Left cardiac atrium (tissue), 4 donors: ENCODE data around the gene CX3CL1. TPM values are rescaled to one million over a fixed set of nuclear protein-coding genes. Genes with fewer than 3 reads are reported as not detected.

ENCODE experiments used
- ATAC-seq, 2 donors: fragments of 200-7000 bp; cut with Tn5 transposase; one replicate each; pipeline ENCODE4 v1.9.1; 2020; ENCODE audit warnings: mild to moderate bottlenecking in 2 of 2, moderate library complexity in 2 of 2
- DNase-seq: peaks from one replicate; pipeline ENCODE4 v3.0.0-alpha.2; 2020
- intact Hi-C, 2 donors: fragments of 100-400 bp; cut with DNase I; formaldehyde crosslinking; loops; one replicate each; pipeline versions ENCODE4 v1.14.1 to v1.15.1; 2022 to 2023
- total RNA-seq, 2 donors: library from RNA; stranded (reverse); fragmentation: NEBNext Ultra II Directional; extraction: Animal tissue kit (Norgen Biotek cat#: 25700); gene quantifications; one replicate each; pipeline ENCODE4 v1.2.1, GENCODE V29; 2021
- donor health status: DM: no; HTN: yes; CAD: no.
- donor health status: DM: no; HTN: yes; CAD: no; lungs with severe emphysema.
- donor health status: DM: yes; HTN: yes; CAD: no.
- donor health status: Dilated cardiomyopathy.

The CX3CL1 gene
- total RNA-seq, 2 donors from 2014 or later: 13.7 to 23.2 TPM

- DNase-seq (no peak), ATAC-seq (peak in 1 of 2 donors; percentile 17)
- intact Hi-C loops: loop anchor here in 1 of 2 donors (10.0 kb wide), 1 partner anchor 75 kb away; no protein-coding TSS in a partner anchor
These were observed 7.3 kb downstream of the CX3CL1 start for GRCh38 chr16:57379579-57379978.

DNA sequence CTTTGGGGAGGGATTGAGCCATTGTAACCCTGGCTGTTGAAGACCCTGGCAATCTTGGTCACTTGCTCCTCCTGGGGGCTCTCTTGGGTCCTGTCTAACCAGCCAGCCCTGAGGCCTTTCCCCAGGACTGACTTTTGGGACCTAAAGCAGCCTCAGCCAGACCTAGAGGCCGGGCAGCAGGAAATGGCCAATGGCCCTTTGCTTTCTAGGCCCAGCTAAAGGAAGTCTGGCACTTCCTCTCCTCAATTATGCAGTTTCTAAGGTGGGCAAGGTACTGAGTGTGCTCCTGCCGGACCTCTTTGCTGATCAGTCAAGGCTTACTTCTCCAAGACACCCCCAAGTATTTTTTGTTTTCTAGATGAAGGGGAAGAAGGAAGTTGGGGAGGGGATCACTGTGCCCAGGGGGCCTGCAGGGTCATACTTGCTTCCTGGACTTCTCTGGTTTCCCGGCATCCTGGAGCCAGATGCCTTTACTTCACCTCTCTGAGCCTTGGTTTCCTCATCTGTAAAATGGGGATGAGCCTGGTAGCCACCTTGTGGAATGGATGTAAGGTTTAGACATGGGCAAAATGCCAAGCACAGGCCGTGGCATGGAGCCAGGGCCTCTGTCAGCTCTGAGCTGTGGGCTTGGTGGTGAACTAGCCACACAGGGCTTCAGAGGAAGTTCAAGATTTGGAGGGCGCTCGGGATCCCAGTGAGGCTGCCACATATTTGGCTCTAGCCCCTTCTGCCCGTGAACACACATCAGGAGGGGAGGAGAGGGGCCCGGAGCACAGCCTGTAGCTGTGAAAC lies 8.6 kb downstream of the CX3CL1 start:
- intact Hi-C loops: no loop called here
- ATAC-seq (no peak), DNase-seq (no peak)

DNA sequence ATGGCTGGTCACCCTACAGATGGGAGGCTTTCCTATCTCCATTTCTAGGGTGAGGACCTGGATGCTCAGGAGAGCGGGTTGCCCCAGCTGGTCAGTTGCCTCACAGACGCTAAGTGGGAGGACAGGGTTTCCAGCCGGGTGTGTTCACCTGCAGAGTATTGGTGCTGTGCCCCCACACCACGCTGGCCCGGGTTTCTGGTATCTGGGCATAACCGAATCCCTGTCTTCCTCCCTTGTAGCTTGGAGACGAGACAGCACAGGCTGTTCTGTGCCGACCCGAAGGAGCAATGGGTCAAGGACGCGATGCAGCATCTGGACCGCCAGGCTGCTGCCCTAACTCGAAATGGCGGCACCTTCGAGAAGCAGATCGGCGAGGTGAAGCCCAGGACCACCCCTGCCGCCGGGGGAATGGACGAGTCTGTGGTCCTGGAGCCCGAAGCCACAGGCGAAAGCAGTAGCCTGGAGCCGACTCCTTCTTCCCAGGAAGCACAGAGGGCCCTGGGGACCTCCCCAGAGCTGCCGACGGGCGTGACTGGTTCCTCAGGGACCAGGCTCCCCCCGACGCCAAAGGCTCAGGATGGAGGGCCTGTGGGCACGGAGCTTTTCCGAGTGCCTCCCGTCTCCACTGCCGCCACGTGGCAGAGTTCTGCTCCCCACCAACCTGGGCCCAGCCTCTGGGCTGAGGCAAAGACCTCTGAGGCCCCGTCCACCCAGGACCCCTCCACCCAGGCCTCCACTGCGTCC lies 9.7 kb downstream of the CX3CL1 start:
- DNase-seq (no peak), ATAC-seq (no peak)
- intact Hi-C loops: no loop called here

- intact Hi-C loops: no loop called here
- DNase-seq (no peak), ATAC-seq (no peak)
These were observed 10.4 kb downstream of the CX3CL1 start for GRCh38 chr16:57382535-57383275.

- intact Hi-C loops: no loop called here
- DNase-seq: no peak
- peak; percentile 51 to 56 for ATAC-seq
These were observed 11.3 kb downstream of the CX3CL1 start for GRCh38 chr16:57383276-57384247.

DNA sequence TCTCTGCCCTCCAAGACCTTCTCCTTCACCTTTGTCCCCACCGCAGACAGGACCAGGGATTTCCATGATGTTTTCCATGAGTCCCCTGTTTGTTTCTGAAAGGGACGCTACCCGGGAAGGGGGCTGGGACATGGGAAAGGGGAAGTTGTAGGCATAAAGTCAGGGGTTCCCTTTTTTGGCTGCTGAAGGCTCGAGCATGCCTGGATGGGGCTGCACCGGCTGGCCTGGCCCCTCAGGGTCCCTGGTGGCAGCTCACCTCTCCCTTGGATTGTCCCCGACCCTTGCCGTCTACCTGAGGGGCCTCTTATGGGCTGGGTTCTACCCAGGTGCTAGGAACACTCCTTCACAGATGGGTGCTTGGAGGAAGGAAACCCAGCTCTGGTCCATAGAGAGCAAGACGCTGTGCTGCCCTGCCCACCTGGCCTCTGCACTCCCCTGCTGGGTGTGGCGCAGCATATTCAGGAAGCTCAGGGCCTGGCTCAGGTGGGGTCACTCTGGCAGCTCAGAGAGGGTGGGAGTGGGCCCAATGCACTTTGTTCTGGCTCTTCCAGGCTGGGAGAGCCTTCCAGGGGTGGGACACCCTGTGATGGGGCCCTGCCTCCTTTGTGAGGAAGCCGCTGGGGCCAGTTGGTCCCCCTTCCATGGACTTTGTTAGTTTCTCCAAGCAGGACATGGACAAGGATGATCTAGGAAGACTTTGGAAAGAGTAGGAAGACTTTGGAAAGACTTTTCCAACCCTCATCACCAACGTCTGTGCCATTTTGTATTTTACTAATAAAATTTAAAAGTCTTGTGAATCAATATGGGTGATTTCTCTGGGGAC lies 12.2 kb downstream of the CX3CL1 start:
- DNase-seq: no peak
- ATAC-seq: no peak
- intact Hi-C loops: no loop called here

DNA sequence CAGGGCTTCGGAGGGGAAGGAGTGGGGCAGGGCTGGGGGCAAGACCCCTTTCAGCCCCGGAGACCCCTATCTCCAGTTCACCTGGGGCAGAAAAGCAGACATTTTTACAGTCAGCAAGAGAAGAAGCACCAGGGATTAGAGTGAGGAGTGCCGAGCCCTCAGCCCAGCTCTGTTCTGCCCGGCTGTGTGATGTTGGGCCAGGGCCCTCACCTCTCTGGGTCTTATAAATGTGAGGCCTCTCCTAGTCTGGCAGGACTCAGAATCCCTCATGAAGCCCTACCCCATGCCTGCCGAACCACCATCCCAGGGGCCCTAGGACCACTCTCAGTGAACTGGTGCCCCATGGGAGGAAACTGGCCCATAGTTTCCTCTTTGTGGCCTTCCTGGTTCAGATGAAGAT lies 12.8 kb downstream of the CX3CL1 start:
- intact Hi-C loops: no loop called here
- DNase-seq: no peak
- no peak for ATAC-seq

DNA sequence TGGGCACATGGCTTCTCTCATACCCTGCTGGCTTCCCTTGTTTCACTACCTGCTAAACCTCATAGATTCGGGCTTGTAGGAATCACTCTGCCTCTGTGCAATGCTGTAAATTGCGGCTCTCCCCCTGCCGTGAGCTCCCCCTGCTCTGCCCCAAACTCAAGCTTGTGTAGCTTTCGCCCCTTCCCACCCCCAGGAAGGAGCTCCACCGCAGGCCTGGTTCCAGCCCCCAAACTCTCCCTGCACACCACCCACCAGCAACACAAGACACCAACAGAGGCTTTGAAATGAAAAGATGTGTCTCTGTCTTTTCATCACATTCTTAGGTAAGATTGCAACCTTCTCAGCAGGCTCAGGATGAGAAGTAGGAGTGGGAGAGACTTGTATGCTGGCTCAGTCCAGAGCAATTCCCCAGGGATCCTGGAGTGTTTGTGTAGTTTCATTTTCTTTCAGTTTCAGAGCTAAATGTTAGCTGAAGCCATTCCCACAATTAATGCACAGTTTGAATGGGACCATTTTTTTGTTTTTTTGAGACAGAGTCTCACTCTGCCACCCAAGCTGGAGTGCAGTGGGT lies 14.2 kb downstream of the CX3CL1 start:
- intact Hi-C loops: no loop called here
- ATAC-seq: no peak
- DNase-seq: no peak

GRCh38 chr16:57387598-57388354 lies 15.5 kb downstream of the CX3CL1 start:
- DNase-seq: no peak
- intact Hi-C loops: no loop called here
- no peak for ATAC-seq

GRCh38 chr16:57388359-57389086 lies 16.2 kb downstream of the CX3CL1 start:
- intact Hi-C loops: no loop called here
- DNase-seq (no peak), ATAC-seq (no peak)

DNA sequence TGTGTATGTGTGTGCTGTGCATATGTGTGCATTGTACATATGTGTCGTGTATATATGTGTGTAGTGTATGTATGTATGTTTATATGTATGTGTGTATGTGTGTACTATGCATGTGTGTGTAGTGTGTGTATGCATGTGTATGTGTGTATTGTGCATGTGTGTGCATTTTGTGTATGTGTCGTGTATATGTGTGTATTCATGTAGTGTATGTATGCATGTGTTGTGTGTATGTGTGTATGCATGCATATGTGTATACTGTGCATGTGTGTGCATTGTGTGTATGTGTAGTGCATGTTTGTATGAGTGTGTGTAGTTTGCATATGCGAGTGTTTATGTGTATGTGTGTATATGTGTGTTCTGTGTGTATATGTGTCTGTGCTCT lies 16.8 kb downstream of the CX3CL1 start:
- intact Hi-C loops: no loop called here
- no peak for DNase-seq
- no peak for ATAC-seq

GRCh38 chr16:57390636-57391295 lies 18.5 kb downstream of the CX3CL1 start:
- peak in 1 of 2 donors; percentile 47 for ATAC-seq
- no peak for DNase-seq
- intact Hi-C loops: no loop called here

- no peak for DNase-seq
- ATAC-seq: no peak
- intact Hi-C loops: no loop called here
These were observed 19.0 kb downstream of the CX3CL1 start for GRCh38 chr16:57391300-57391699.

DNA sequence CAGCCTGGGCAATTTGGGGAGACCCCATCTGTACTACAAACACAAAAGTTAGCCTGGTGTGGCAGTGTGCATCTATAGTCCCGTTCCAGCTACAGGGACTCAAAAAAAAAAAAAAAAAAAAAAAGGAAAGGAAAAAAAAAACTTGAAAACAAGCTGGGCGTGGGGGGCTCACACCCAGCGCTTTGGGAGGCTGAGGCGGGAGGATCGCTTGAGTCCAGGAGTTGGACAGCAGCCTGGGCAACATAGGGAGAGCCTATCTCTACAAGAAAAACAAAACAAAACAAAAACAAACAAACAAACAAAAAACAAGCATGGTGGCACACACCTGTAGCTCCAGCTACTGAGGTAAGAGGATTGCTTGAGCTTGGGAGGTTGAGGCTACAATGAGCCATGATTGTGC lies 19.4 kb downstream of the CX3CL1 start:
- no peak for DNase-seq
- no peak for ATAC-seq
- intact Hi-C loops: no loop called here

- intact Hi-C loops: no loop called here
- ATAC-seq (no peak), DNase-seq (no peak)
These were observed 20.4 kb downstream of the CX3CL1 start for GRCh38 chr16:57392694-57393093.

DNA sequence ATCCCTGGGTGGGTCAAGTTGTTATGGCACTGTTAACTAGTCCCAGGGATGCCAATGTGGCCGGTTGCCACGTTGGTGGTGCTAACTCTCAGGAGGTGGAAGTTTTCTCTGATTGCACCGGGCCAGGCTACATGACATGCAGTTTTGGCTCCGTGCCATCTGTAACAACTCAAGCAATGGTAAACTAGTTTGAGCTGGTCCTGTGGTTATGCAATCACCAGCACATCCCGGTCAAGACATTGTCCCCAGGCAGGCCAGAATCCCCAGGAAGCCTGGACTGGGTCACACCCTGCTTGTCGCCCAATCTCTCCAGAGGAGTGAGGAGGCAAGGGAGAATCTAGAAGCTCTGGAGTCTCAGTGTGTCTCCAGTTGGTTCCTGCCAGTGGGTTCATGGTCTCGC lies 22.2 kb downstream of the CX3CL1 start:
- no peak for DNase-seq
- intact Hi-C loops: no loop called here
- peak in 1 of 2 donors; percentile 33 for ATAC-seq
